Heart right ventricle (tissue), 16 donors: Measurements from ENCODE around the gene FCMR. TPM values are rescaled to one million over a fixed set of nuclear protein-coding genes. Genes with fewer than 3 reads are reported as not detected.
A peak's percentile ranks its signal among the peaks of the same experiment; 100 is the strongest.

Experiments used
- ATAC-seq, 8 donors: fragments of 200-7000 bp; cut with Tn5 transposase; one replicate each; pipeline ENCODE4 v1.9.1; 2020; ENCODE audit warnings: mild to moderate bottlenecking in 8 of 8, moderate library complexity in 8 of 8, moderate number of reproducible peaks in 1 of 8
- DNase-seq, 2 donors: peaks; one replicate each; pipeline ENCODE4 v3.0.0-alpha.2; 2020
- H3K27ac ChIP-seq, 10 donors: fragments of 200-600 bp; sonication (generic) in 2 of 10; one replicate each; pipeline versions ENCODE4 v1.5.0 to v1.8.0; 2020 to 2022; ENCODE audit warnings: mild to moderate bottlenecking in 3 of 10
- H3K27me3 ChIP-seq, 7 donors: fragments of 200-600 bp; one replicate each; pipeline ENCODE4 v1.8.0; 2021 to 2022; ENCODE audit warnings: mild to moderate bottlenecking in 2 of 7
- H3K36me3 ChIP-seq, 9 donors: fragments of 200-600 bp; sonication (generic) in 1 of 9; one replicate each; pipeline versions ENCODE4 v1.5.0 to v1.8.0; 2020 to 2022; ENCODE audit warnings: mild to moderate bottlenecking in 2 of 9
- H3K4me1 ChIP-seq, 9 donors: fragments of 200-600 bp; sonication (generic) in 1 of 9; one replicate each; pipeline versions ENCODE4 v1.5.0 to v1.8.0; 2020 to 2022; ENCODE audit warnings: mild to moderate bottlenecking in 4 of 9
- H3K4me3 ChIP-seq, 10 donors: fragments of 200-600 bp; sonication (generic) in 2 of 10; one replicate each; pipeline versions ENCODE4 v1.5.0 to v1.8.0; 2020 to 2022; ENCODE audit warnings: mild to moderate bottlenecking in 7 of 10, moderate library complexity in 2 of 10
- H3K9me3 ChIP-seq, 11 donors: fragments of 200-600 bp in 10 of 11; sonication (generic) in 2 of 11; one replicate each; pipeline versions ENCODE4 v1.5.0 to v1.8.0; 2013 to 2022; ENCODE audit warnings: mild to moderate bottlenecking in 2 of 11, control low read depth in 1 of 11, moderate library complexity in 1 of 11
- CTCF ChIP-seq, 9 donors: fragments of 200-600 bp; sonication (generic) in 2 of 9; IDR thresholded peaks; one replicate each; pipeline versions ENCODE4 v1.5.0 to v1.8.0; 2021 to 2022; ENCODE audit warnings: antibody characterized with exemption in 9 of 9, mild to moderate bottlenecking in 5 of 9, moderate library complexity in 1 of 9
- WGBS, 2 donors: extraction: QIAGEN DNeasy Blood & Tissue Kit; methylation state at CpG; one replicate each; pipeline ENCODE4 v1.1.7; 2013; ENCODE audit warnings: inconsistent platforms in 1 of 2; 5-methylcytosine and 5-hydroxymethylcytosine counted together
- intact Hi-C, 10 donors: fragments of 100-400 bp; cut with DNase I; formaldehyde crosslinking; loops; one replicate each; pipeline versions ENCODE4 v1.11.1 to v1.14.2; 2022
- polyA plus RNA-seq, 2 donors: library from polyadenylated mRNA; stranded (reverse); fragments of 200-250 nt; gene quantifications; one replicate each; pipeline ENCODE4 v1.2.3, GENCODE V29; 2013
- total RNA-seq, 10 donors: library from RNA; stranded (reverse); fragmentation: NEBNext Ultra II Directional in 3 of 10; extraction: Animal tissue kit (Norgen Biotek cat#: 25700) in 3 of 10; gene quantifications; one replicate each; pipeline versions ENCODE4 v1.2.1 to v1.2.4, GENCODE V29; 2021 to 2023
- donor health status: Arrhythmogenic right ventricular cardiomyopathy.
- donor health status: ischemic (EF 13 %, LVEDD 7.1; RV severe dilation, severe dysfunction).
- donor health status: healthy with polysubstance abuse.
- donor health status: DM: no; HTN: yes; CAD: no.
- donor health status: DM: no; HTN: no; CAD: no.
- donor health status: ischemic (EF 25% LVEDD 6.9; RV normal size, moderate dysfunction).
- donor health status: ischemic (EF 25% LVEDD 5.7; RV mildly dilated, moderate dysfunction).
- donor health status: healthy.
- donor health status: DM: yes; HTN: yes; CAD: no.
- donor health status: Ischemic cardiomyopathy.
- donor health status: ischemic (EF 35%, LVEDD 5.7; RV mildly dilated, moderate dysfunction).
- donor health status: nonischemic (EF 11% LVEDD 7.7; RV severe dilation, severe dysfunction).
- donor health status: DM: yes; HTN: yes; CAD: no.
- donor health status: PGD.
- donor health status: ischemic (EF 29% LVEDD 5.4; RV normal size, mild dysfunction).
- donor health status: nonischemic (EF 23%, LVEDD 6.1; RV moderate dilation, normal function).

FCMR gene
- total and polyA plus RNA-seq, 12 donors: 0.37 to 13.4 (median 3.5) TPM

- H3K9me3 ChIP-seq: peaks cover 0 to 20% (median 11%) of the 10 kb centered on the region in 11 donors
- DNase-seq (no peak), ATAC-seq (no peak)
- no peak overlapping the region for H3K4me3 ChIP-seq
- peaks cover 0 to 9% (median 0%) of the 10 kb centered on the region in 7 donors for H3K27me3 ChIP-seq
- WGBS, 2 donors: 73 to 78% methylated on average over 3 of the region's 3 CpGs
- peaks cover 0 to 6% (median 0%) of the 10 kb centered on the region in 9 donors for H3K4me1 ChIP-seq
- peak in 1 of 9 donors; percentile 17 for TF ChIP-seq CTCF (IDR thresholded peaks at IDR 0.05)
- no peak overlapping the region for H3K27ac ChIP-seq
- intact Hi-C loops: no loop called here
- H3K36me3 ChIP-seq: no peaks in the 10 kb centered on the region
These were observed 39.2 kb downstream of the FCMR start for GRCh38 chr1:206882555-206882954.

GRCh38 chr1:206880314-206880713 is 41.4 kb downstream of the FCMR start:
- no peak overlapping the region for H3K27ac ChIP-seq
- H3K4me1 ChIP-seq: peaks cover 0 to 6% (median 0%) of the 10 kb centered on the region in 9 donors
- no peak for DNase-seq
- no peaks in the 10 kb centered on the region for H3K27me3 ChIP-seq
- WGBS, 2 donors: 78 to 79% methylated on average over 3 of the region's 3 CpGs
- peaks cover 0 to 35% (median 15%) of the 10 kb centered on the region in 11 donors for H3K9me3 ChIP-seq
- intact Hi-C loops: no loop called here
- H3K36me3 ChIP-seq: no peaks in the 10 kb centered on the region
- no peak for TF ChIP-seq CTCF (IDR thresholded peaks at IDR 0.05)
- H3K4me3 ChIP-seq: no peak overlapping the region
- ATAC-seq: no peak

GRCh38 chr1:206878456-206878855 is 43.3 kb downstream of the FCMR start:
- H3K9me3 ChIP-seq: peaks cover 0 to 35% (median 15%) of the 10 kb centered on the region in 11 donors
- no peaks in the 10 kb centered on the region for H3K36me3 ChIP-seq
- intact Hi-C loops: no loop called here
- ATAC-seq (no peak), DNase-seq (no peak)
- no peaks in the 10 kb centered on the region for H3K4me1 ChIP-seq
- no peak for TF ChIP-seq CTCF (IDR thresholded peaks at IDR 0.05)
- H3K27ac ChIP-seq: no peak overlapping the region
- no peaks in the 10 kb centered on the region for H3K27me3 ChIP-seq
- no peak overlapping the region for H3K4me3 ChIP-seq

- WGBS, 2 donors: 74 to 84% methylated on average over 3 of the region's 3 CpGs
- intact Hi-C loops: no loop called here
- no peaks in the 10 kb centered on the region for H3K27me3 ChIP-seq
- DNase-seq (no peak), ATAC-seq (no peak)
- H3K9me3 ChIP-seq: peaks cover 0 to 42% (median 20%) of the 10 kb centered on the region in 11 donors
- no peak overlapping the region for H3K27ac ChIP-seq
- H3K4me1 ChIP-seq: peaks cover 0 to 5% (median 0%) of the 10 kb centered on the region in 9 donors
- TF ChIP-seq CTCF (IDR thresholded peaks at IDR 0.05): no peak
- H3K4me3 ChIP-seq: no peak overlapping the region
- no peaks in the 10 kb centered on the region for H3K36me3 ChIP-seq
These were observed 45.9 kb downstream of the FCMR start for GRCh38 chr1:206875752-206876377.
